Ectodermal cell (in vitro differentiated cells): Measurements from ENCODE around the gene WWC2.

ENCODE experiments used
- H3K27ac ChIP-seq: 2 replicates; pipeline ENCODE4 v1.7.0; 2013; ENCODE audit warnings: mild to moderate bottlenecking, low read depth, low read length; ENCODE audit not compliant: insufficient read depth, poor library complexity, severe bottlenecking
- H3K27me3 ChIP-seq: 2 replicates; pipeline ENCODE4 v1.7.0; 2013; ENCODE audit warnings: mild to moderate bottlenecking, low read length; ENCODE audit not compliant: insufficient read depth, control insufficient read depth, poor library complexity, severe bottlenecking
- H3K36me3 ChIP-seq: one replicate; pipeline ENCODE4 v1.7.0; 2013; ENCODE audit warnings: low read length; ENCODE audit not compliant: control insufficient read depth, insufficient read depth
- H3K4me1 ChIP-seq: one replicate; pipeline ENCODE4 v1.7.0; 2013; ENCODE audit warnings: low read length; ENCODE audit not compliant: control insufficient read depth, insufficient read depth
- H3K4me3 ChIP-seq: 2 replicates; pipeline ENCODE4 v1.7.0; 2013; ENCODE audit warnings: low read depth, low read length, control low read depth; ENCODE audit not compliant: insufficient read depth
- H3K9me3 ChIP-seq: 2 replicates; pipeline ENCODE4 v1.7.0; 2013; ENCODE audit warnings: mild to moderate bottlenecking, low read length, moderate library complexity; ENCODE audit not compliant: control insufficient read depth
- WGBS, 2 experiments: methylation state at CpG; one replicate each; pipeline ENCODE4 v1.1.7; 2013; ENCODE audit warnings: missing lambda C conversion rate in 2 of 2; 5-methylcytosine and 5-hydroxymethylcytosine counted together

Gene WWC2

GRCh38 chr4:183303301-183303700, 204.2 kb downstream of the WWC2 start:
- 93 to 100% methylated on average over 1 to 3 of the region's 4 CpGs for WGBS, 2 experiments
- Histone ChIP-seq H3K27ac (no peak overlapping the region), H3K4me1 (no peaks in the 10 kb centered on the region), H3K36me3 (no peaks in the 10 kb centered on the region), H3K9me3 (no peaks in the 10 kb centered on the region), H3K4me3 (no peak overlapping the region), H3K27me3 (no peaks in the 10 kb centered on the region)

- Histone ChIP-seq H3K4me3 (no peak overlapping the region), H3K9me3 (no peaks in the 10 kb centered on the region), H3K27ac (no peak overlapping the region), H3K36me3 (no peaks in the 10 kb centered on the region), H3K27me3 (no peaks in the 10 kb centered on the region), H3K4me1 (no peaks in the 10 kb centered on the region)
- 68 to 71% methylated on average over 4 of the region's 4 CpGs for WGBS, 2 experiments
Observed at GRCh38 chr4:183304067-183304466, 205.0 kb downstream of the WWC2 start.

DNA sequence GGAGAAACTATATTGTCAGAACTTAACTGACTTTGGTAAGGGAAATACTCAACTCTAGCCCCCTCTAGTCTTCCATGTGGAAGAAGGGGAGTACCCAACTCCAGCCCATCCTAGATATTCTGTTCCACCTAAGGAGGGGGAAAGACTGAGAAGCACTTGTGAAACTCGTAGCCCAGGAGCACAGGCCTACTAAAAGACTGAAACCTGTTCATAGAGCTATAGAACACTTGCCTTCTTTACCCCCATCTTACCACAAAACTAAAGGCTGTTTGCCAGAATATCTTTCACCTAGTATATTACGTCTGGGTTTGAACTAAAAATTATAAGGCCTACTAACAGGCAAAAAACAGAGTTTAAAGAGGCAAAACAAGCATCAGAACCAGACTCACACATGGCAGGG, 205.5 kb downstream of the WWC2 start:
- no peak overlapping the region for H3K27ac ChIP-seq
- H3K4me1 ChIP-seq = no peaks in the 10 kb centered on the region
- no peaks in the 10 kb centered on the region for H3K36me3 ChIP-seq
- H3K4me3 ChIP-seq = no peak overlapping the region
- no peaks in the 10 kb centered on the region for H3K9me3 ChIP-seq
- 91 to 95% methylated on average over 2 of the region's 2 CpGs for WGBS, 2 experiments
- H3K27me3 ChIP-seq = no peaks in the 10 kb centered on the region

GRCh38 chr4:183306811-183307210, 207.8 kb downstream of the WWC2 start:
- Histone ChIP-seq H3K36me3 (no peaks in the 10 kb centered on the region), H3K4me3 (no peak overlapping the region), H3K9me3 (no peaks in the 10 kb centered on the region), H3K27me3 (no peaks in the 10 kb centered on the region), H3K27ac (no peak overlapping the region), H3K4me1 (no peaks in the 10 kb centered on the region)
- WGBS, 2 experiments = 92 to 97% methylated on average over 3 of the region's 3 CpGs

- no peaks in the 10 kb centered on the region for H3K9me3 ChIP-seq
- no peaks in the 10 kb centered on the region for H3K27me3 ChIP-seq
- no peak overlapping the region for H3K27ac ChIP-seq
- peaks cover 6% of the 10 kb centered on the region for H3K36me3 ChIP-seq
- 94 to 96% methylated on average over 5 of the region's 5 CpGs for WGBS, 2 experiments
- H3K4me3 ChIP-seq = no peak overlapping the region
- H3K4me1 ChIP-seq = no peaks in the 10 kb centered on the region
Observed at GRCh38 chr4:183312841-183313240, 213.8 kb downstream of the WWC2 start.

- H3K36me3 ChIP-seq = peaks cover 6% of the 10 kb centered on the region
Observed at GRCh38 chr4:183314336-183314735, 215.3 kb downstream of the WWC2 start.

DNA sequence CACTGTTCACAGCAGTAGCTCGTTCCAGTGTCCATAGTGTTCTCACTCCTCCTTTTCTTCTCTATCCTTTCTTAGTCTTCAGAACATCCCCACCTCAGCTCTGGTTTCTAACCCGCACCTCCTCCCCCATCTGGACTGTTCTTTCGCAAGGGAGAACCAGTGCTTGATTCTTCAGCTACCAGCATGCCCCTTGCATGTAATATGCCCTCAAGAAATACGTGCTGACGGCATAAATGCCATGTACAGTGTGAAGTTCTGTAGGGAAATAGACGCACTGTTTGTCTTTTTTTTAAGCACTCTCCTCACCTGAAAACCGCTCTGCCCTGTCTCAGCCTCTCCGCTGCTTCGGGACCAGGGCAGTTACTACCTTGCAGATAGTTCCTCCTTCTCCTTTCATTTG, 215.7 kb downstream of the WWC2 start:
- no peaks in the 10 kb centered on the region for H3K27me3 ChIP-seq
- no peak overlapping the region for H3K4me3 ChIP-seq
- H3K36me3 ChIP-seq = peaks cover 6% of the 10 kb centered on the region
- no peaks in the 10 kb centered on the region for H3K9me3 ChIP-seq
- H3K27ac ChIP-seq = no peak overlapping the region
- no peaks in the 10 kb centered on the region for H3K4me1 ChIP-seq
- 94 to 97% methylated on average over 9 of the region's 9 CpGs for WGBS, 2 experiments

More at GRCh38 chr4:183314336-183314735, 215.3 kb downstream of the WWC2 start:
- Histone ChIP-seq H3K9me3 (no peaks in the 10 kb centered on the region), H3K4me3 (no peak overlapping the region), H3K27ac (no peak overlapping the region), H3K4me1 (no peaks in the 10 kb centered on the region), H3K27me3 (no peaks in the 10 kb centered on the region)
- WGBS, 2 experiments = 97% methylated on average over 15 of the region's 15 CpGs

- Histone ChIP-seq H3K36me3 (no peaks in the 10 kb centered on the region), H3K9me3 (no peaks in the 10 kb centered on the region), H3K27me3 (no peaks in the 10 kb centered on the region), H3K27ac (no peak overlapping the region), H3K4me1 (no peaks in the 10 kb centered on the region), H3K4me3 (no peak overlapping the region)
- WGBS, 2 experiments = 93% methylated on average over 10 of the region's 10 CpGs
Observed at GRCh38 chr4:183318656-183319055, 219.6 kb downstream of the WWC2 start.

GRCh38 chr4:183320211-183321059, 221.4 kb downstream of the WWC2 start, which contains the start of gene CLDN22:
Gene CLDN22, minus strand, starts transcription at chr4:183320276. Its CDS starts 58 bp downstream, at chr4:183320218.
- Histone ChIP-seq H3K27ac (no peak within 1 kb of the TSS), H3K9me3 (no peaks in the 10 kb centered on the region), H3K36me3 (no peaks in the 10 kb centered on the region), H3K27me3 (no peaks in the 10 kb centered on the region), H3K4me3 (no peak within 1 kb of the TSS), H3K4me1 (no peaks in the 10 kb centered on the region)
- WGBS, 2 experiments = 93 to 96% methylated on average over 6 of the region's 6 CpGs

DNA sequence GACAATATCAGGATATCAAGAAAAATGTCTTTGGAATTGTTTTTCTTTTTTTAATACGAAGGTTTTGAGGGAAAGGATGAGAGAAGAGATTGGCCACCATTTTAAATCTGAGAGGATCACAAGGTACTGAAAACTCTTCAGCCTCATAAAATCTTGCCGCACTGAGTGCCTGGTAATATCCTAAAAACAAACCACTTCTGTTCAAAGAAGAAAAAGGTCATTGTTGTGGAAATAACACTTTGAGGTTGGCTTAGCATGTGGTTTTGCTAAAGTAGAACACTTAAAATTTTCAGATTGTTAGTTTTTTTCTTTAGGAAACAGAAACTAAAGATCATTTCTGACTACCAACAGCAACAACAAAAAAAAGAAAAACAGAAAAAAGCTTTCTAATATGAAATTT, 222.0 kb downstream of the WWC2 start:
- H3K27me3 ChIP-seq = no peaks in the 10 kb centered on the region
- H3K4me1 ChIP-seq = no peaks in the 10 kb centered on the region
- H3K4me3 ChIP-seq = no peak overlapping the region
- no peaks in the 10 kb centered on the region for H3K36me3 ChIP-seq
- H3K9me3 ChIP-seq = no peaks in the 10 kb centered on the region
- 83 to 97% methylated on average over 1 to 2 of the region's 2 CpGs for WGBS, 2 experiments
- no peak overlapping the region for H3K27ac ChIP-seq
